GM19452 (cell line): ENCODE results near the gene CASZ1.

ENCODE experiments used
- ATAC-seq: cut with Tn5 transposase; IDR thresholded peaks from one replicate; pipeline ENCODE4 v1.9.1; 2021; ENCODE audit not compliant: unreplicated experiment

CASZ1 gene

GRCh38 chr1:10676963-10677362, 119.5 kb downstream of the CASZ1 start:
- no peak for ATAC-seq

DNA sequence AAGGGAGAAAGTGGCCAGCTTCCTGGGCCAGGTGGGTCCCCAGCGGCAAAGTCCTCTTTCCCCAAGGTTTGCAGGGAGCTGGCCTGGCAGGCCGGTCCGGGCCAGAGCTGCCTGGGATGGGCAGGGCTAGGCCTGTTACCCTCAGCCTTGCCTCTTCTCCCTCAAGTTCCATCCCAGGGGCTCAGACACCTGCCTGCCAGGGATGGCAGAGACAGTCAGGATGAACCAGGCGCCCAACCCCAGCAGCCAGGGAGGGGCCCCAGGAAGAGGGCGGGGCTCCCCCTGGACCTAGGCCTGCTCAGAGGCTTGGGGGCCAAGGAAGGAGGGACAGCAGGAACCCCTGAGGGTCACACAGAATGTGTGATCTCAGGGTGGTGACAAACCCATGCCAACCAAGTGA, 120.6 kb downstream of the CASZ1 start:
- no peak for ATAC-seq

- ATAC-seq: no peak
Observed at GRCh38 chr1:10674700-10675609, 121.5 kb downstream of the CASZ1 start.

GRCh38 chr1:10674222-10674621, 122.2 kb downstream of the CASZ1 start:
- ATAC-seq: no peak

DNA sequence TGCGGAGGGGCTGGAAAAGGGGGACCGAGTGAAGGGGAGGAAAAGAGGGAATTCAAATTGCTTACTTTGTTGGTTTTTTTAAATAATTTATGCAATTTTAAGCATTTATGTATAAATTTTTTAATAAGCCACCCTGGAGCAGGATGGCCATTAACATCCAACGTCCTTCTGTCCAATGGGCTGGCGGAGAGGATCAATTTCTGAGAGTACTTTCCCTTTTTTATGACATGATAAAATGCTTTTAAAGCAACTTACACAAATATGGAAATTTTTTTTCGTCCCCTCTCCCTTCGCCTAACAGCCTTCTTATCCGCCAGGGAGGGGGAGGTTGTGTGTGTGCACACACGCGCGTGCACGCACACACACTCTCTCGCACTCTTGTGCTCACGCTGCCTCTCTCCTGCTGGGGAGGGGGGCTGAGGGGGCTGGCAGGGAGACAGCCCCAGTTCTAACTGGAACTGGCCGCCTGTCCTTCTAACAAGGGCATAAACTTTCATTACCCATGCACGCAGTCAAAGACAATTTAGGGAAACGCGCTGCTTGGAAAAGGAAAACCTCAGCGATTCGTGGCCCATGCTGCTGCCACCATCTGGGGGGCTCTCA, 123.2 kb downstream of the CASZ1 start:
- ATAC-seq: no peak

GRCh38 chr1:10672343-10673050, 123.9 kb downstream of the CASZ1 start:
- no peak for ATAC-seq

GRCh38 chr1:10671622-10672342, 124.7 kb downstream of the CASZ1 start:
- no peak for ATAC-seq

- no peak for ATAC-seq
Observed at GRCh38 chr1:10671090-10671489, 125.4 kb downstream of the CASZ1 start.

- ATAC-seq: no peak
Observed at GRCh38 chr1:10670190-10670589, 126.3 kb downstream of the CASZ1 start.

GRCh38 chr1:10669570-10669969, 126.9 kb downstream of the CASZ1 start:
- no peak for ATAC-seq

- ATAC-seq: no peak
Observed at GRCh38 chr1:10667861-10668761, 128.3 kb downstream of the CASZ1 start.

- ATAC-seq: no peak
Observed at GRCh38 chr1:10665930-10666850, 130.3 kb downstream of the CASZ1 start.

DNA sequence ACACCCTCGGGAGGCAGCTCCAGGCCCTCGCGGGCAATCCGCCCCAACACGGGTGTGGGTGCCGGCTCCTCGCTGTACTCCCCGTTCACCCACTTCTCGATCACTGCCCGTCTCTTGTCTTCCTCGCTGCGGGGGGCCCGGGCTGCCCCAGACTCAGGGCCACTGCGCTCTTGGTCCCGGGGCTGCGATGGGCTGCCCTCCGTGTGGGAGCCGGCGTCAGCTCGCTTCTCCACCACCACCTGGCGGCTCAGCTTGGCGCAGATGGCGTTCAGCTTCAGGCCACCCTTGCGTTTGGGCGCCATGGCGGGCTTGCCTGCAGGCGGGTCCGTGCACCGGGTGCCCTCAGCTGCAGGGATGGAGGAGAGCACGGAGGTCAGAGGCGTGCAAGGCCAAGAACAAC, 131.2 kb downstream of the CASZ1 start:
- ATAC-seq: no peak

DNA sequence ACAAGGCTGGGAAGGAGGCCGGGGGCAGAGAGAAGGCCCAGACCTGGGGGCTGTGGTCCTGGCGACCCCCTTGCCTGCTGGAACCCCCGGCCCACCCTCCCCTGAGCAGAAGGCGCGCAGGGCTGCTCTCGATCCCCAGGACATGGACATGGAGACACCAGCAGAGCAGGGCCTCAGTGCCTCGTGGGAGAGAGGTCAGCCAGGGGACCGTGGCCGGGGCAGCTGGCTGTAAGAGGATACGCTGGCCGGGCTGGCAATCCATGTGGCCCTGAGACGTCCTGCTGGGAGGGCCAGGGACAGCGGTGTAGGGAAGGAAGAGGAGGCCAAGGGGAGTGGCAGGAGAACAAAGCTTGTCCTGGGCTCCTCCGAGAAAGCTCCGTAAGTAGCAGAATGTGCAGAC, 132.2 kb downstream of the CASZ1 start:
- no peak for ATAC-seq

- no peak for ATAC-seq
Observed at GRCh38 chr1:10663678-10664035, 132.8 kb downstream of the CASZ1 start.

- ATAC-seq: no peak
Observed at GRCh38 chr1:10662824-10663677, 133.4 kb downstream of the CASZ1 start.

- no peak for ATAC-seq
Observed at GRCh38 chr1:10662090-10662688, 134.3 kb downstream of the CASZ1 start.

DNA sequence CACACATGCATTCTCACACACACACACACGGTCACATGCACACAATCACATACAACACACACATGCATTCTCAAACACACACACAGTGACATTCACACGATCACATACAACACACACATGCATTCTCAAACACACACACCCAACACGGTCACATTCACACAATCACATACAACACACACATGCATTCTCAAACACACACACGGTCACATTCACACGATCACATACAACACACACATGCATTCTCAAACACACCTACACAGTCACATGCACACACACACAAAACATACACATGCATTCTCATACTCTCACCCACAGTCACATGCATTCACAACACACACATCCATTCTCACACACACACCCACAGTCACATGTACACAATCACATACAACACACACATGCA, 135.0 kb downstream of the CASZ1 start:
- no peak for ATAC-seq
